Hepatocyte (in vitro differentiated cells): ENCODE data around the gene RREB1. TPM values are rescaled to one million over a fixed set of nuclear protein-coding genes. Genes with fewer than 3 reads are reported as not detected.

ENCODE experiments used
- DNase-seq: peaks from one replicate; pipeline ENCODE4 v3.0.0-alpha.2; 2016; ENCODE audit warnings: low spot score
- H2AFZ ChIP-seq: fragments of 200-600 bp; sonication (generic); 2 replicates; pipeline ENCODE4 v1.6.0; 2016; ENCODE audit warnings: antibody characterized with exemption, mild to moderate bottlenecking
- H3K27ac ChIP-seq: fragments of 200-600 bp; sonication (generic); 2 replicates; pipeline ENCODE4 v1.5.1; 2016; ENCODE audit warnings: mild to moderate bottlenecking
- H3K27me3 ChIP-seq: fragments of 200-600 bp; sonication (generic); 2 replicates; pipeline ENCODE4 v1.6.1; 2016
- H3K36me3 ChIP-seq: fragments of 200-600 bp; sonication (generic); replicated peaks from 2 replicates; pipeline ENCODE4 v1.5.1; 2016; ENCODE audit warnings: low read depth; ENCODE audit not compliant: insufficient read depth
- H3K4me1 ChIP-seq: fragments of 200-600 bp; sonication (generic); 2 replicates; pipeline ENCODE4 v1.5.1; 2016; ENCODE audit warnings: mild to moderate bottlenecking, moderate library complexity; ENCODE audit not compliant: insufficient read depth
- H3K4me2 ChIP-seq: fragments of 200-600 bp; sonication (generic); 2 replicates; pipeline ENCODE4 v1.6.0; 2016
- H3K4me3 ChIP-seq: fragments of 200-600 bp; sonication (generic); 2 replicates; pipeline ENCODE4 v1.5.1; 2016; ENCODE audit warnings: mild to moderate bottlenecking
- H3K79me2 ChIP-seq: fragments of 200-600 bp; sonication (generic); 2 replicates; pipeline ENCODE4 v1.6.0; 2017; ENCODE audit warnings: mild to moderate bottlenecking
- H3K9me2 ChIP-seq: fragments of 200-600 bp; sonication (generic); replicated peaks from 2 replicates; pipeline ENCODE4 v1.6.0; 2017; ENCODE audit warnings: mild to moderate bottlenecking; ENCODE audit not compliant: insufficient read depth
- H3K9me3 ChIP-seq: fragments of 200-600 bp; sonication (generic); 2 replicates; pipeline ENCODE4 v1.5.1; 2016; ENCODE audit warnings: low read depth, mild to moderate bottlenecking
- H4K20me1 ChIP-seq: fragments of 200-600 bp; sonication (generic); 2 replicates; pipeline ENCODE4 v1.6.0; 2016; ENCODE audit warnings: mild to moderate bottlenecking; ENCODE audit not compliant: insufficient read depth, poor library complexity, severe bottlenecking
- CTCF ChIP-seq: fragments of 200-600 bp; sonication (generic); IDR thresholded peaks from 2 replicates; pipeline ENCODE4 v1.5.1; 2016; ENCODE audit warnings: antibody characterized with exemption, mild to moderate bottlenecking; ENCODE audit not compliant: poor library complexity
- EZH2 ChIP-seq: fragments of 200-600 bp; sonication (generic); IDR thresholded peaks from 2 replicates; pipeline ENCODE4 v1.6.1; 2016; ENCODE audit warnings: antibody characterized with exemption, mild to moderate bottlenecking, borderline replicate concordance
- EZH2phosphoT487 ChIP-seq: fragments of 200-600 bp; sonication (generic); IDR thresholded peaks from one replicate; pipeline ENCODE4 v1.6.1; 2018; ENCODE audit warnings: antibody characterized with exemption, mild to moderate bottlenecking, low read depth, moderate library complexity; ENCODE audit not compliant: unreplicated experiment, severe bottlenecking
- WGBS: methylation state at CpG from one replicate; pipeline ENCODE4 v1.1.6; 2016; ENCODE audit warnings: low lambda C conversion rate; ENCODE audit errors: missing lambda C conversion rate; 5-methylcytosine and 5-hydroxymethylcytosine counted together
- polyA plus RNA-seq: library from polyadenylated mRNA; unstranded; fragments of >200 nt; fragmentation: Nextera tagmentation; extraction: Ambion mirVana; gene quantifications from 2 replicates; pipeline ENCODE4 v1.2.1, GENCODE V29; 2016
- total RNA-seq: library from RNA; depleted of rRNA; stranded (reverse); fragments of >200 nt; gene quantifications from 2 replicates; pipeline ENCODE4 v1.2.3, GENCODE V29; 2014

The RREB1 gene
- total and polyA plus RNA-seq, 2 experiments from 2014 or later = 15.2 to 28.7 TPM

GRCh38 chr6:7242835-7243178, 135.0 kb downstream of the RREB1 start:
- no peaks in the 10 kb centered on the region for H3K36me3 ChIP-seq
- peak overlapping the region; percentile 58 for H3K4me2 ChIP-seq
- no peak for TF ChIP-seq CTCF
- no peak for TF ChIP-seq EZH2phosphoT487
- no peak for TF ChIP-seq EZH2
- peaks cover 27% of the 10 kb centered on the region for H3K4me1 ChIP-seq
- no peaks in the 10 kb centered on the region for H4K20me1 ChIP-seq
- DNase-seq = no peak
- no peaks in the 10 kb centered on the region for H3K27me3 ChIP-seq
- 64% methylated on average over 4 of the region's 4 CpGs for WGBS
- H3K4me3 ChIP-seq = no peak overlapping the region
- peaks cover 22% of the 10 kb centered on the region for H3K79me2 ChIP-seq
- H2AFZ ChIP-seq = no peak overlapping the region
- no peaks in the 10 kb centered on the region for H3K9me3 ChIP-seq
- no peaks in the 10 kb centered on the region for H3K9me2 ChIP-seq
- peak overlapping the region; percentile 84 for H3K27ac ChIP-seq

- Histone ChIP-seq H3K79me2 (peaks cover 16% of the 10 kb centered on the region), H3K4me2 (no peak overlapping the region), H3K36me3 (no peaks in the 10 kb centered on the region), H4K20me1 (no peaks in the 10 kb centered on the region), H3K4me1 (peaks cover 27% of the 10 kb centered on the region), H3K4me3 (no peak overlapping the region), H3K27me3 (no peaks in the 10 kb centered on the region), H3K9me3 (no peaks in the 10 kb centered on the region), H2AFZ (no peak overlapping the region), H3K9me2 (no peaks in the 10 kb centered on the region), H3K27ac (peak overlapping the region; percentile 84)
- TF ChIP-seq EZH2 = no peak
- peak; percentile 81 for TF ChIP-seq CTCF
- peak; percentile 79 for DNase-seq
- WGBS = 20% methylated on average over 7 of the region's 7 CpGs
Measured at GRCh38 chr6:7243179-7243981, 135.6 kb downstream of the RREB1 start.

GRCh38 chr6:7245668-7246393, 138.1 kb downstream of the RREB1 start:
- Histone ChIP-seq H3K4me1 (peaks cover 21% of the 10 kb centered on the region), H3K9me2 (no peaks in the 10 kb centered on the region), H3K79me2 (peaks cover 10% of the 10 kb centered on the region), H2AFZ (no peak overlapping the region), H3K36me3 (no peaks in the 10 kb centered on the region), H3K27me3 (no peaks in the 10 kb centered on the region), H4K20me1 (no peaks in the 10 kb centered on the region), H3K4me2 (no peak overlapping the region), H3K4me3 (no peak overlapping the region), H3K9me3 (no peaks in the 10 kb centered on the region), H3K27ac (no peak overlapping the region)
- 92% methylated on average over 15 of the region's 15 CpGs for WGBS
- TF ChIP-seq EZH2 (no peak), CTCF (no peak), EZH2phosphoT487 (no peak)
- no peak for DNase-seq
